GM19463 (cell line): ENCODE data around the gene C5.

Source experiments
- ATAC-seq: cut with Tn5 transposase; IDR thresholded peaks from one replicate; pipeline ENCODE4 v1.9.1; 2021; ENCODE audit warnings: mild to moderate bottlenecking, moderate library complexity; ENCODE audit not compliant: unreplicated experiment

C5 gene

GRCh38 chr9:120914396-120914795 is 135.7 kb downstream of the C5 start:
- no peak for ATAC-seq

- no peak for ATAC-seq
These were observed 136.3 kb downstream of the C5 start for GRCh38 chr9:120913647-120914264.

GRCh38 chr9:120912958-120913646 is 137.0 kb downstream of the C5 start:
- no peak for ATAC-seq

- no peak for ATAC-seq
These were observed 138.7 kb downstream of the C5 start for GRCh38 chr9:120911295-120911837.

GRCh38 chr9:120910643-120911042 is 139.4 kb downstream of the C5 start:
- ATAC-seq, result no peak

GRCh38 chr9:120909904-120910303 is 140.2 kb downstream of the C5 start:
- no peak for ATAC-seq

GRCh38 chr9:120905315-120906164 is 144.5 kb downstream of the C5 start:
- ATAC-seq, result no peak

- no peak for ATAC-seq
These were observed 145.1 kb downstream of the C5 start for GRCh38 chr9:120904978-120905301.

- no peak for ATAC-seq
These were observed 145.8 kb downstream of the C5 start for GRCh38 chr9:120904061-120904977.

- no peak for ATAC-seq
These were observed 147.2 kb downstream of the C5 start for GRCh38 chr9:120902569-120903535.
